H54 (cell line): ENCODE results near the gene C9orf50.

Experiments
- DNase-seq: peaks from one replicate; pipeline ENCODE4 v3.0.0; 2011; ENCODE audit warnings: low spot score, mixed read lengths; ENCODE audit not compliant: insufficient read length
- FAIRE-seq: peaks from 3 replicates; lab custom pipeline; 2011; peaks lifted over from hg19 to GRCh38; lab: Jason Lieb, UNC
- POLR2A ChIP-seq: IDR thresholded peaks from 2 replicates; pipeline ENCODE4 v1.6.1; 2011; ENCODE audit warnings: low read depth, mild to moderate bottlenecking, low read length

Gene C9orf50

GRCh38 chr9:129615407-129616285 lies 5.3 kb downstream of the C9orf50 start:
- TF ChIP-seq POLR2A, result no peak
- DNase-seq, result no peak
- FAIRE-seq, result no peak

GRCh38 chr9:129614932-129615331 lies 6.0 kb downstream of the C9orf50 start:
- no peak for DNase-seq
- no peak for FAIRE-seq
- no peak for TF ChIP-seq POLR2A

GRCh38 chr9:129613520-129614175 lies 7.3 kb downstream of the C9orf50 start:
- FAIRE-seq, result no peak
- no peak for DNase-seq

GRCh38 chr9:129612815-129613519 lies 7.9 kb downstream of the C9orf50 start:
- no peak for DNase-seq
- TF ChIP-seq POLR2A, result no peak
- FAIRE-seq, result no peak

More at GRCh38 chr9:129613520-129614175, 7.3 kb downstream of the C9orf50 start:
- no peak for TF ChIP-seq POLR2A

GRCh38 chr9:129612123-129612522 lies 8.8 kb downstream of the C9orf50 start:
- TF ChIP-seq POLR2A, result no peak
- DNase-seq (no peak), FAIRE-seq (no peak)

- FAIRE-seq, result no peak
- no peak for TF ChIP-seq POLR2A
- no peak for DNase-seq
Measured at GRCh38 chr9:129611307-129611800, 9.5 kb downstream of the C9orf50 start.

GRCh38 chr9:129610473-129611306 lies 10.2 kb downstream of the C9orf50 start:
- DNase-seq (peak; percentile 69), FAIRE-seq (no peak)
- TF ChIP-seq POLR2A, result no peak

GRCh38 chr9:129610213-129610472 lies 10.8 kb downstream of the C9orf50 start:
- no peak for FAIRE-seq
- no peak for TF ChIP-seq POLR2A
- DNase-seq, result no peak

- FAIRE-seq, result no peak
- peak; percentile 59 for DNase-seq
Measured at GRCh38 chr9:129609486-129610212, 11.3 kb downstream of the C9orf50 start.

GRCh38 chr9:129608561-129609481 lies 12.1 kb downstream of the C9orf50 start:
- FAIRE-seq (no peak), DNase-seq (no peak)
- TF ChIP-seq POLR2A, result no peak

More at GRCh38 chr9:129609486-129610212, 11.3 kb downstream of the C9orf50 start:
- no peak for TF ChIP-seq POLR2A

GRCh38 chr9:129607027-129607387 lies 13.9 kb downstream of the C9orf50 start:
- no peak for FAIRE-seq
- DNase-seq, result no peak
- TF ChIP-seq POLR2A, result no peak

GRCh38 chr9:129606161-129607026 lies 14.5 kb downstream of the C9orf50 start:
- DNase-seq (no peak), FAIRE-seq (no peak)
- no peak for TF ChIP-seq POLR2A
